ENCODE data around the gene USP54. TPM values are rescaled to one million over a fixed set of nuclear protein-coding genes. Genes with fewer than 3 reads are reported as not detected.

The USP54 gene
- total and polyA plus RNA-seq, 4 donors, result 1.3 to 10.4 (median 6.3) TPM

GRCh38 chr10:73509695-73510094 is 81.4 kb downstream of the USP54 start:
- peaks cover 0 to 7% (median 3%) of the 10 kb centered on the region in 4 donors for H3K36me3 ChIP-seq (ENCODE audit: control insufficient read depth in 4 of 4, insufficient read depth in 3 of 4, low read depth in 1 of 4, low read length in 3 of 4)
- no peak overlapping the region for H3K27ac ChIP-seq (ENCODE audit: low read depth in 1 of 2, low read length in 2 of 2)
- no peaks in the 10 kb centered on the region for H3K9me3 ChIP-seq (ENCODE audit: control insufficient read depth in 4 of 4, low read length in 3 of 4)
- H3K4me1 ChIP-seq (ENCODE audit: control insufficient read depth in 4 of 4, insufficient read depth in 4 of 4, low read length in 3 of 4), result no peaks in the 10 kb centered on the region
- H3K4me3 ChIP-seq (ENCODE audit: low read depth in 1 of 3, low read length in 3 of 3), result no peak overlapping the region
- no peak for DNase-seq (ENCODE audit: low spot score)
- TF ChIP-seq EGR1 (IDR thresholded peaks at IDR 0.05; ENCODE audit: low read depth in 2 of 2) (no peak), REST (IDR thresholded peaks at IDR 0.05) (no peak), RXRA (IDR thresholded peaks at IDR 0.05) (no peak), ATF3 (IDR thresholded peaks at IDR 0.05) (no peak), SP1 (IDR thresholded peaks at IDR 0.05) (no peak), FOXA1 (IDR thresholded peaks at IDR 0.05) (no peak), HNF4G (IDR thresholded peaks at IDR 0.05) (no peak), RAD21 (IDR thresholded peaks at IDR 0.05) (no peak), TAF1 (conservative IDR thresholded peaks at IDR 0.05) (no peak), FOXA2 (IDR thresholded peaks at IDR 0.05) (no peak), GABPA (IDR thresholded peaks at IDR 0.05 in 1 of 2, conservative IDR thresholded peaks at IDR 0.05 in 1 of 2) (no peak), ZBTB33 (IDR thresholded peaks at IDR 0.05) (no peak)
- TF ChIP-seq, protein P1, sequence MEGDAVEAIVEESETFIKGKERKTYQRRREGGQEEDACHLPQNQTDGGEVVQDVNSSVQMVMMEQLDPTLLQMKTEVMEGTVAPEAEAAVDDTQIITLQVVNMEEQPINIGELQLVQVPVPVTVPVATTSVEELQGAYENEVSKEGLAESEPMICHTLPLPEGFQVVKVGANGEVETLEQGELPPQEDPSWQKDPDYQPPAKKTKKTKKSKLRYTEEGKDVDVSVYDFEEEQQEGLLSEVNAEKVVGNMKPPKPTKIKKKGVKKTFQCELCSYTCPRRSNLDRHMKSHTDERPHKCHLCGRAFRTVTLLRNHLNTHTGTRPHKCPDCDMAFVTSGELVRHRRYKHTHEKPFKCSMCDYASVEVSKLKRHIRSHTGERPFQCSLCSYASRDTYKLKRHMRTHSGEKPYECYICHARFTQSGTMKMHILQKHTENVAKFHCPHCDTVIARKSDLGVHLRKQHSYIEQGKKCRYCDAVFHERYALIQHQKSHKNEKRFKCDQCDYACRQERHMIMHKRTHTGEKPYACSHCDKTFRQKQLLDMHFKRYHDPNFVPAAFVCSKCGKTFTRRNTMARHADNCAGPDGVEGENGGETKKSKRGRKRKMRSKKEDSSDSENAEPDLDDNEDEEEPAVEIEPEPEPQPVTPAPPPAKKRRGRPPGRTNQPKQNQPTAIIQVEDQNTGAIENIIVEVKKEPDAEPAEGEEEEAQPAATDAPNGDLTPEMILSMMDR (IDR thresholded peaks at IDR 0.05; ENCODE audit: low read depth, low read length, missing input control), result no peak
- TF ChIP-seq, protein P2, sequence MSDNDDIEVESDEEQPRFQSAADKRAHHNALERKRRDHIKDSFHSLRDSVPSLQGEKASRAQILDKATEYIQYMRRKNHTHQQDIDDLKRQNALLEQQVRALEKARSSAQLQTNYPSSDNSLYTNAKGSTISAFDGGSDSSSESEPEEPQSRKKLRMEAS (IDR thresholded peaks at IDR 0.05), result no peak
- H3K27me3 ChIP-seq (ENCODE audit: control insufficient read depth in 4 of 4, insufficient read depth in 4 of 4, low read length in 3 of 4), result no peaks in the 10 kb centered on the region
- no peak overlapping the region for H3K9ac ChIP-seq (ENCODE audit: low read depth in 1 of 2, low read length in 2 of 2)
- WGBS, result 92% methylated on average over 5 of the region's 5 CpGs

- Histone ChIP-seq H3K9me3 (ENCODE audit: control insufficient read depth in 4 of 4, low read length in 3 of 4) (no peaks in the 10 kb centered on the region), H3K27ac (ENCODE audit: low read depth in 1 of 2, low read length in 2 of 2) (no peak overlapping the region), H3K4me3 (ENCODE audit: low read depth in 1 of 3, low read length in 3 of 3) (no peak overlapping the region), H3K27me3 (ENCODE audit: control insufficient read depth in 4 of 4, insufficient read depth in 4 of 4, low read length in 3 of 4) (no peaks in the 10 kb centered on the region), H3K4me1 (ENCODE audit: control insufficient read depth in 4 of 4, insufficient read depth in 4 of 4, low read length in 3 of 4) (no peaks in the 10 kb centered on the region), H3K36me3 (ENCODE audit: control insufficient read depth in 4 of 4, insufficient read depth in 3 of 4, low read depth in 1 of 4, low read length in 3 of 4) (peaks cover 0 to 13% (median 6%) of the 10 kb centered on the region in 4 donors), H3K9ac (ENCODE audit: low read depth in 1 of 2, low read length in 2 of 2) (no peak overlapping the region)
- DNase-seq (ENCODE audit: low spot score), result no peak
- WGBS, result 90% methylated on average over 1 of the region's 1 CpG
- TF ChIP-seq FOXA1 (IDR thresholded peaks at IDR 0.05), result no peak
- no peak for TF ChIP-seq RAD21 (IDR thresholded peaks at IDR 0.05)
- TF ChIP-seq HNF4A (conservative IDR thresholded peaks at IDR 0.05), result no peak
- no peak for TF ChIP-seq JUND (IDR thresholded peaks at IDR 0.05)
- no peak for TF ChIP-seq FOXA2 (IDR thresholded peaks at IDR 0.05)
- TF ChIP-seq NR2F2 (IDR thresholded peaks at IDR 0.05), result no peak
These were observed 84.7 kb downstream of the USP54 start for GRCh38 chr10:73506491-73506890.

All from liver (tissue), 9 donors.